Right lobe of liver (tissue), 4 donors: ENCODE measurements around the gene SDK1.

Experiments
- POLR2A ChIP-seq: fragments of 450-650 bp; IDR thresholded peaks from one replicate; pipeline ENCODE4 v1.6.1; 2017; ENCODE audit warnings: antibody characterized with exemption, mild to moderate bottlenecking
- TF ChIP-seq, protein P1 (sequence below), 4 donors: fragments of 200-600 bp in 3 of 4; fragments of 450-650 bp in 1 of 4; IDR thresholded peaks; one replicate each; pipeline versions ENCODE4 v1.5.1 to v1.8.0; 2016 to 2022; ENCODE audit warnings: antibody characterized with exemption in 4 of 4, mild to moderate bottlenecking in 2 of 4
- donor health status: DM: no; HTN: no; CAD: no.
- donor health status: DM: no; HTN: no; CAD: no.
- donor health status: DM: no; HTN: yes; CAD: no.

DNA sequence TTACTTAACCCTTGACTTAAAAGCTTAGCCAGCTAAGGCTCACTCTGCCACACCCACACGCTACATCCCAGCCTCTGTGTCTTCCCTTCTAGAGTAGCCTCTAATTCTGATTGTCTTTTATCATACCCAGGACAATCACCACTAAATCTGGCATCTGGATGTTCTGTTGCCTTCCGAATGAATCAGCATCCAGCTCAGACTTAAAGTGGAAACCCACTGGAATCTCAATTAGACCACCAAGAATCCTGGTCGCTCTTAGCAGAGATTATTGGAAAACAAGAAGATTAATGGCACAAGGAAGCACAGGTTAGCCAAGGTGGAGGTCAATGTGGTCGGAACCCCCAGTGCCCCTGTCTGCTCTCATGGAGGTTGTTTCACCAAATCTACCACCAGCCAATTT, 976.9 kb downstream of the SDK1 start:
- TF ChIP-seq, protein P1, sequence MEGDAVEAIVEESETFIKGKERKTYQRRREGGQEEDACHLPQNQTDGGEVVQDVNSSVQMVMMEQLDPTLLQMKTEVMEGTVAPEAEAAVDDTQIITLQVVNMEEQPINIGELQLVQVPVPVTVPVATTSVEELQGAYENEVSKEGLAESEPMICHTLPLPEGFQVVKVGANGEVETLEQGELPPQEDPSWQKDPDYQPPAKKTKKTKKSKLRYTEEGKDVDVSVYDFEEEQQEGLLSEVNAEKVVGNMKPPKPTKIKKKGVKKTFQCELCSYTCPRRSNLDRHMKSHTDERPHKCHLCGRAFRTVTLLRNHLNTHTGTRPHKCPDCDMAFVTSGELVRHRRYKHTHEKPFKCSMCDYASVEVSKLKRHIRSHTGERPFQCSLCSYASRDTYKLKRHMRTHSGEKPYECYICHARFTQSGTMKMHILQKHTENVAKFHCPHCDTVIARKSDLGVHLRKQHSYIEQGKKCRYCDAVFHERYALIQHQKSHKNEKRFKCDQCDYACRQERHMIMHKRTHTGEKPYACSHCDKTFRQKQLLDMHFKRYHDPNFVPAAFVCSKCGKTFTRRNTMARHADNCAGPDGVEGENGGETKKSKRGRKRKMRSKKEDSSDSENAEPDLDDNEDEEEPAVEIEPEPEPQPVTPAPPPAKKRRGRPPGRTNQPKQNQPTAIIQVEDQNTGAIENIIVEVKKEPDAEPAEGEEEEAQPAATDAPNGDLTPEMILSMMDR (IDR thresholded peaks at IDR 0.05), result no peak
- no peak for TF ChIP-seq POLR2A
